Heart left ventricle (tissue), 16 donors: ENCODE measurements around the gene TINAG. TPM values are rescaled to one million over a fixed set of nuclear protein-coding genes. Genes with fewer than 3 reads are reported as not detected.

Source experiments
- ATAC-seq, 4 donors: fragments of 200-7000 bp; cut with Tn5 transposase; one replicate each; pipeline ENCODE4 v1.9.1; 2020 to 2022; ENCODE audit warnings: moderate library complexity in 4 of 4, mild to moderate bottlenecking in 3 of 4, moderate number of reproducible peaks in 1 of 4
- DNase-seq, 5 donors: peaks; one replicate each; pipeline ENCODE4 v3.0.0-alpha.2; 2020
- H3K27ac ChIP-seq, 12 donors: fragments of 200-600 bp; sonication (generic) in 4 of 12; one replicate each; pipeline versions ENCODE4 v1.5.0 to v1.8.0; 2016 to 2022; ENCODE audit warnings: mild to moderate bottlenecking in 2 of 12
- H3K27me3 ChIP-seq, 9 donors: fragments of 200-600 bp; sonication (generic) in 2 of 9; one replicate each; pipeline versions ENCODE4 v1.5.1 to v1.8.0; 2016 to 2022; ENCODE audit warnings: mild to moderate bottlenecking in 3 of 9
- H3K36me3 ChIP-seq, 9 donors: fragments of 200-600 bp; sonication (generic) in 2 of 9; one replicate each; pipeline versions ENCODE4 v1.5.0 to v1.8.0; 2018 to 2022; ENCODE audit warnings: mild to moderate bottlenecking in 2 of 9
- H3K4me1 ChIP-seq, 12 donors: fragments of 200-600 bp; sonication (generic) in 4 of 12; one replicate each; pipeline versions ENCODE4 v1.5.0 to v1.8.0; 2016 to 2022; ENCODE audit warnings: mild to moderate bottlenecking in 3 of 12
- H3K4me3 ChIP-seq, 12 donors: fragments of 200-600 bp; sonication (generic) in 4 of 12; one replicate each; pipeline versions ENCODE4 v1.5.0 to v1.8.0; 2017 to 2022; ENCODE audit warnings: mild to moderate bottlenecking in 9 of 12, moderate library complexity in 4 of 12
- H3K9me3 ChIP-seq, 12 donors: fragments of 200-600 bp; sonication (generic) in 4 of 12; one replicate each; pipeline versions ENCODE4 v1.5.0 to v1.8.0; 2016 to 2022; ENCODE audit warnings: mild to moderate bottlenecking in 1 of 12
- POLR2A ChIP-seq, 2 donors: fragments of 450-650 bp; IDR thresholded peaks; one replicate each; pipeline ENCODE4 v1.6.1; 2017; ENCODE audit warnings: antibody characterized with exemption in 2 of 2, mild to moderate bottlenecking in 2 of 2, moderate library complexity in 2 of 2
- WGBS, 4 donors: extraction: QIAGEN DNeasy Blood & Tissue Kit in 2 of 4; methylation state at CpG; one replicate each; pipeline versions ENCODE4 v1.1.5 to v1.1.7; 2013 to 2018; 5-methylcytosine and 5-hydroxymethylcytosine counted together
- intact Hi-C, 10 donors: fragments of 100-400 bp; cut with DNase I; formaldehyde crosslinking; loops; one replicate each; pipeline versions ENCODE4 v1.11.1 to v1.14.2; 2022
- polyA plus RNA-seq, 2 donors: library from polyadenylated mRNA; stranded (reverse); fragments of 200-250 nt; gene quantifications; one replicate each; pipeline ENCODE4 v1.2.3, GENCODE V29; 2013
- total RNA-seq, 9 donors: library from RNA; depleted of rRNA in 2 of 9; stranded (reverse); fragments of >200 nt in 2 of 9; fragmentation: NEBNext Ultra II Directional in 3 of 9; extraction: Animal tissue kit (Norgen Biotek cat#: 25700) in 3 of 9; gene quantifications; one replicate each; pipeline versions ENCODE4 v1.1.0 to v1.2.4, GENCODE V29; 2016 to 2023
- TF ChIP-seq, protein P1 (sequence below), 12 donors: fragments of 200-600 bp; sonication (generic) in 4 of 12; IDR thresholded peaks; one replicate each; pipeline versions ENCODE4 v1.5.0 to v1.8.0; 2018 to 2022; ENCODE audit warnings: antibody characterized with exemption in 12 of 12, mild to moderate bottlenecking in 5 of 12
- donor health status: ischemic (EF 13 %, LVEDD 7.1; RV severe dilation, severe dysfunction).
- donor health status: healthy with polysubstance abuse.
- donor health status: DM: no; HTN: yes; CAD: no.
- donor health status: DM: no; HTN: no; CAD: no.
- donor health status: ischemic (EF 25% LVEDD 6.9; RV normal size, moderate dysfunction).
- donor health status: ischemic (EF 25% LVEDD 5.7; RV mildly dilated, moderate dysfunction).
- donor health status: healthy.
- donor health status: DM: yes; HTN: yes; CAD: no.
- donor health status: ischemic (EF 35%, LVEDD 5.7; RV mildly dilated, moderate dysfunction).
- donor health status: nonischemic (EF 11% LVEDD 7.7; RV severe dilation, severe dysfunction).
- donor health status: DM: yes; HTN: yes; CAD: no.
- donor health status: PGD.
- donor health status: ischemic (EF 29% LVEDD 5.4; RV normal size, mild dysfunction).
- donor health status: nonischemic (EF 23%, LVEDD 6.1; RV moderate dilation, normal function).

Gene TINAG
- total and polyA plus RNA-seq, 11 donors = 0.15 to 0.56 (median 0.43) TPM; not detected in 1

GRCh38 chr6:54366667-54367327 is 58.6 kb downstream of the TINAG start:
- DNase-seq (no peak), ATAC-seq (no peak)
- Histone ChIP-seq H3K36me3 (no peaks in the 10 kb centered on the region), H3K4me3 (no peak overlapping the region), H3K27me3 (no peaks in the 10 kb centered on the region), H3K9me3 (no peaks in the 10 kb centered on the region), H3K4me1 (no peaks in the 10 kb centered on the region), H3K27ac (no peak overlapping the region)
- 53 to 63% (median 58%) methylated on average over 4 of the region's 4 CpGs for WGBS, 4 donors
- TF ChIP-seq POLR2A (IDR thresholded peaks at IDR 0.05) = no peak
- TF ChIP-seq, protein P1, sequence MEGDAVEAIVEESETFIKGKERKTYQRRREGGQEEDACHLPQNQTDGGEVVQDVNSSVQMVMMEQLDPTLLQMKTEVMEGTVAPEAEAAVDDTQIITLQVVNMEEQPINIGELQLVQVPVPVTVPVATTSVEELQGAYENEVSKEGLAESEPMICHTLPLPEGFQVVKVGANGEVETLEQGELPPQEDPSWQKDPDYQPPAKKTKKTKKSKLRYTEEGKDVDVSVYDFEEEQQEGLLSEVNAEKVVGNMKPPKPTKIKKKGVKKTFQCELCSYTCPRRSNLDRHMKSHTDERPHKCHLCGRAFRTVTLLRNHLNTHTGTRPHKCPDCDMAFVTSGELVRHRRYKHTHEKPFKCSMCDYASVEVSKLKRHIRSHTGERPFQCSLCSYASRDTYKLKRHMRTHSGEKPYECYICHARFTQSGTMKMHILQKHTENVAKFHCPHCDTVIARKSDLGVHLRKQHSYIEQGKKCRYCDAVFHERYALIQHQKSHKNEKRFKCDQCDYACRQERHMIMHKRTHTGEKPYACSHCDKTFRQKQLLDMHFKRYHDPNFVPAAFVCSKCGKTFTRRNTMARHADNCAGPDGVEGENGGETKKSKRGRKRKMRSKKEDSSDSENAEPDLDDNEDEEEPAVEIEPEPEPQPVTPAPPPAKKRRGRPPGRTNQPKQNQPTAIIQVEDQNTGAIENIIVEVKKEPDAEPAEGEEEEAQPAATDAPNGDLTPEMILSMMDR (IDR thresholded peaks at IDR 0.05) = no peak
- intact Hi-C loops = no loop called here

- Histone ChIP-seq H3K36me3 (no peaks in the 10 kb centered on the region), H3K4me3 (no peak overlapping the region), H3K27me3 (no peaks in the 10 kb centered on the region), H3K27ac (no peak overlapping the region), H3K9me3 (no peaks in the 10 kb centered on the region), H3K4me1 (no peaks in the 10 kb centered on the region)
- intact Hi-C loops = no loop called here
- ATAC-seq (no peak), DNase-seq (no peak)
- TF ChIP-seq POLR2A (IDR thresholded peaks at IDR 0.05) = no peak
- TF ChIP-seq, protein P1 (IDR thresholded peaks at IDR 0.05) = no peak
- WGBS, 4 donors = 78 to 84% (median 81%) methylated on average over 2 of the region's 2 CpGs
Observed at GRCh38 chr6:54377776-54378175, 69.5 kb downstream of the TINAG start.

DNA sequence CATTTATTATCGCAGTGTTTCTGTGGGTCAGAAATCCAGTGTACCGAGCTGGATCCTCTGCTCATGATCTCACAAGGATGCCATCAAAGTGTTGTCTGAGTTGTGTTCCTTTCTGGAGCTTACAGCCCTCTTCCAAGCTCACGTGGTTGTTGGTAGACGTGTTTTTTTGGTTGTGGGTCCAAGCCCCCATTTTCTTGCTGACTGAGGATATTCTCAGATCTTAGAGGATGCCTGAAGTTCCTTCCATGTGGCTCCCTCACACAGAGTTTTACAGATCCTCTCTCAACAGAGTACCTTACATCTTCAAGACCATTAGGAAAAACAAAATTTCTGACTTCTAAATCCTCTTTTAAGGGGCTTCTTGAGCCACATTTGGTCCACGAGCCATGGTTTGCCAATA is 78.1 kb downstream of the TINAG start:
- no peaks in the 10 kb centered on the region for H3K4me1 ChIP-seq
- H3K27ac ChIP-seq = no peak overlapping the region
- 76 to 87% (median 87%) methylated on average over 5 of the region's 5 CpGs for WGBS, 4 donors
- H3K4me3 ChIP-seq = no peak overlapping the region
- intact Hi-C loops = no loop called here
- no peaks in the 10 kb centered on the region for H3K36me3 ChIP-seq
- H3K27me3 ChIP-seq = no peaks in the 10 kb centered on the region
- H3K9me3 ChIP-seq = no peaks in the 10 kb centered on the region
- no peak for ATAC-seq
- no peak for DNase-seq
- TF ChIP-seq, protein P1 (IDR thresholded peaks at IDR 0.05) = no peak
- no peak for TF ChIP-seq POLR2A (IDR thresholded peaks at IDR 0.05)

GRCh38 chr6:54390362-54390761 is 82.1 kb downstream of the TINAG start:
- Histone ChIP-seq H3K27ac (no peak overlapping the region), H3K4me1 (no peaks in the 10 kb centered on the region), H3K4me3 (no peak overlapping the region), H3K9me3 (peaks cover 0 to 12% (median 0%) of the 10 kb centered on the region in 12 donors), H3K27me3 (no peaks in the 10 kb centered on the region), H3K36me3 (no peaks in the 10 kb centered on the region)
- no peak for DNase-seq
- no peak for ATAC-seq
- no peak for TF ChIP-seq POLR2A (IDR thresholded peaks at IDR 0.05)
- TF ChIP-seq, protein P1 (IDR thresholded peaks at IDR 0.05) = no peak
- intact Hi-C loops = no loop called here
